K562 (cell line): ENCODE measurements around the gene LAMTOR1. TPM values are rescaled to one million over a fixed set of nuclear protein-coding genes. Genes with fewer than 3 reads are reported as not detected.
A peak's percentile ranks its signal among the peaks of the same experiment; 100 is the strongest.

Experiments used
- ATAC-seq: fragments of 200-7000 bp; cut with Tn5 transposase; 3 replicates; pipeline ENCODE4 v1.9.1; 2020; ENCODE audit warnings: moderate library complexity
- BruUV-seq: library from RNA; stranded (reverse); fragments of 400-500 nt; replicated peaks from 2 replicates; lab custom pipeline; 2021; lab: Mats Ljungman, UMichigan
- CTCF ChIA-PET: fragments of 300-600 bp; formaldehyde crosslinking; extraction: SDS; loops from one replicate; lab custom pipeline; 2021; ENCODE audit warnings: low intra/inter-chr PET ratio; lab: Yijun Ruan, JAX
- POLR2A ChIA-PET: fragments of 300-600, 350-650 bp; sonication (Branson Sonifier 250); formaldehyde crosslinking; extraction: SDS; loops from one replicate; lab custom pipeline; 2021; ENCODE audit warnings: antibody characterized with exemption, inconsistent platforms; lab: Yijun Ruan, JAX
- DNase-seq, 4 experiments: peaks; one replicate each; pipeline versions ENCODE4 v3.0.0 to v3.0.0-alpha.2; 2011 to 2018; ENCODE audit warnings: low spot score in 3 of 4, mixed read lengths in 3 of 4; ENCODE audit errors: extremely low read depth in 1 of 4
- FAIRE-seq: peaks from 2 replicates; lab custom pipeline; 2011; peaks lifted over from hg19 to GRCh38; lab: Jason Lieb, UNC
- H2AFZ ChIP-seq: 2 replicates; pipeline ENCODE4 v1.6.0; 2011; ENCODE audit warnings: low read depth, low read length, control low read depth, inconsistent platforms
- H3K27ac ChIP-seq: fragments of 200-600 bp; 3 replicates; pipeline ENCODE4 v1.8.0; 2011; ENCODE audit warnings: low read depth, mild to moderate bottlenecking, control low read depth, inconsistent platforms, low read length, moderate library complexity, mixed read lengths; ENCODE audit errors: extremely low read depth
- H3K27me3 ChIP-seq, 2 experiments: fragments of 300-600 bp in 1 of 2; 2 replicates in 1 of 2; 3 replicates in 1 of 2; pipeline versions ENCODE4 v1.6.0 to v1.8.0; 2011; ENCODE audit warnings: inconsistent platforms in 2 of 2, low read length in 2 of 2, mild to moderate bottlenecking in 1 of 2, mixed read lengths in 1 of 2, moderate library complexity in 1 of 2; ENCODE audit not compliant: control insufficient read depth in 2 of 2, insufficient read depth in 2 of 2
- H3K36me3 ChIP-seq: fragments of 300-600 bp; 3 replicates; pipeline ENCODE4 v1.8.0; 2011; ENCODE audit warnings: mild to moderate bottlenecking, low read length, inconsistent platforms; ENCODE audit not compliant: control insufficient read depth, insufficient read depth
- H3K4me1 ChIP-seq, 2 experiments: fragments of 200-600 bp in 1 of 2; replicated peaks in 1 of 2; 2 replicates in 1 of 2; 3 replicates in 1 of 2; pipeline versions ENCODE4 v1.5.1 to v1.8.0; 2011; ENCODE audit warnings: inconsistent platforms in 2 of 2, low read length in 2 of 2, mild to moderate bottlenecking in 1 of 2, mixed read lengths in 1 of 2, moderate library complexity in 1 of 2; ENCODE audit not compliant: control insufficient read depth in 2 of 2, insufficient read depth in 2 of 2
- H3K4me2 ChIP-seq: 2 replicates; pipeline ENCODE4 v1.6.1; 2011; ENCODE audit warnings: low read length, control low read depth, inconsistent platforms, mixed read lengths; ENCODE audit not compliant: insufficient read depth
- H3K4me3 ChIP-seq: fragments of 200-600 bp; sonication (generic), shearing (Covaris generic); 2 replicates; pipeline ENCODE4 v1.5.1; 2016; ENCODE audit warnings: control low read depth, inconsistent platforms
- H3K79me2 ChIP-seq: fragments of 200-600 bp; 3 replicates; pipeline ENCODE4 v1.8.0; 2011; ENCODE audit warnings: low read length, inconsistent platforms; ENCODE audit not compliant: control insufficient read depth, insufficient read depth
- H3K9ac ChIP-seq, 2 experiments: 2 replicates each; pipeline versions ENCODE4 v1.6.0 to v1.6.1; 2011; ENCODE audit warnings: low read depth in 2 of 2, low read length in 2 of 2, control low read depth in 1 of 2, inconsistent platforms in 1 of 2, mild to moderate bottlenecking in 1 of 2, mixed read lengths in 1 of 2; ENCODE audit not compliant: insufficient read depth in 1 of 2
- H3K9me1 ChIP-seq: one replicate; pipeline ENCODE4 v1.6.0; 2011; ENCODE audit warnings: inconsistent platforms, mild to moderate bottlenecking, low read length, moderate library complexity; ENCODE audit not compliant: control insufficient read depth, insufficient read depth
- H3K9me3 ChIP-seq: replicated peaks from 2 replicates; pipeline ENCODE4 v1.5.1; 2011; ENCODE audit warnings: low read depth, low read length, inconsistent platforms; ENCODE audit not compliant: control insufficient read depth, insufficient read depth
- H4K20me1 ChIP-seq: replicated peaks from 2 replicates; pipeline ENCODE4 v1.6.1; 2011; ENCODE audit warnings: low read length, inconsistent platforms, mixed read lengths; ENCODE audit not compliant: control insufficient read depth, insufficient read depth
- HDAC3 ChIP-seq: fragments of 450-650 bp; IDR thresholded peaks from 2 replicates; pipeline ENCODE4 v1.6.1; 2018; ENCODE audit warnings: borderline replicate concordance, mild to moderate bottlenecking, moderate library complexity; ENCODE audit not compliant: partially characterized antibody
- SIN3B ChIP-seq: fragments of 450-650 bp; IDR thresholded peaks from 2 replicates; pipeline ENCODE4 v1.6.1; 2017; ENCODE audit warnings: low read depth, mild to moderate bottlenecking, moderate library complexity
- TCF3 ChIP-seq: sonication (generic); formaldehyde crosslinking; IDR thresholded peaks from 2 replicates; pipeline ENCODE4 v1.4.0; 2020; ENCODE audit warnings: mild to moderate bottlenecking, missing genetic modification reagents
- U2AF2 ChIP-seq: fragments of 200-400 bp; formaldehyde crosslinking; optimal IDR thresholded peaks from 2 replicates; pipeline ENCODE3; 2017; ENCODE audit warnings: low read depth, mild to moderate bottlenecking, low read length
- ZKSCAN3 ChIP-seq: fragments of 250-450 bp; sonication (Bioruptor Pico); IDR thresholded peaks from 2 replicates; pipeline ENCODE4 v1.4.0; 2020
- ZNF24 ChIP-seq: fragments of 450-650 bp; IDR thresholded peaks from 2 replicates; pipeline ENCODE4 v1.6.1; 2016
- WGBS: fragments of 100-300 bp; shearing (Covaris generic); methylation state at CpG from one replicate; pipeline ENCODE4 v1.1.6; 2016; ENCODE audit warnings: low coverage, mixed read lengths; ENCODE audit not compliant: insufficient coverage; ENCODE audit errors: missing lambda C conversion rate; 5-methylcytosine and 5-hydroxymethylcytosine counted together
- in situ Hi-C: fragments of 300-500 bp; cut with MboI; formaldehyde crosslinking; loops from 4 replicates; pipeline ENCODE4 v1.15.0; 2018; ENCODE audit warnings: inconsistent platforms, mixed read lengths
- intact Hi-C: fragments of 100-400 bp; cut with micrococcal nuclease; formaldehyde crosslinking; loops from 2 replicates; pipeline ENCODE4 v1.14.2; 2022
- polyA plus RNA-seq, 8 experiments: library from polyadenylated mRNA; depleted of rRNA in 4 of 8; stranded (reverse) in 5 of 8; unstranded in 3 of 8; fragments of >200 nt; fragmentation: Nextera tagmentation in 2 of 8; fragmentation: Illumina TruSeq in 1 of 8; extraction: Ambion mirVana in 2 of 8; extraction: Trizol in 1 of 8; gene quantifications; 2 replicates each; pipeline versions ENCODE4 v1.2.1 to v1.2.3, GENCODE V29; 2011 to 2014; ENCODE audit warnings: inconsistent platforms in 1 of 8, missing spikeins in 1 of 8
- total RNA-seq, 7 experiments: library from RNA; depleted of rRNA in 6 of 7; stranded (reverse); fragments of >200 nt in 6 of 7; fragmentation: Illumina TruSeq in 2 of 7; extraction: Trizol in 2 of 7; gene quantifications; 2 replicates each; pipeline versions ENCODE4 v1.2.1 to v1.2.3, GENCODE V29; 2011 to 2021; ENCODE audit warnings: low replicate concordance in 1 of 7
- TF ChIP-seq, protein P1 (sequence below), 2 experiments: fragments of 200-800 bp in 1 of 2; sonication (Bioruptor generic) in 1 of 2; sonication (generic) in 1 of 2; formaldehyde crosslinking in 1 of 2; IDR thresholded peaks in 1 of 2; conservative IDR thresholded peaks in 1 of 2; 2 replicates each; pipeline versions ENCODE4 v1.5.0 to v1.6.1; 2016 to 2020; ENCODE audit warnings: missing compliant biosample characterization in 1 of 2, missing genetic modification characterization in 1 of 2, missing genetic modification reagents in 1 of 2
- TF ChIP-seq, protein P2 (sequence below): fragments of 250-450 bp; sonication (Bioruptor Pico); IDR thresholded peaks from 2 replicates; pipeline ENCODE4 v1.5.0; 2021
- TF ChIP-seq, protein P3 (sequence below), 2 experiments: fragments of 450-650 bp; conservative IDR thresholded peaks; 2 replicates each; pipeline ENCODE4 v1.6.1; 2017; ENCODE audit warnings: mild to moderate bottlenecking in 2 of 2, moderate library complexity in 2 of 2

The LAMTOR1 gene
- total and polyA plus RNA-seq, 9 of the 15 experiments (the other 6 are each of a cell fraction or from before 2014, with no cell fraction given), result 62.6 to 104 (median 85.3) TPM

DNA sequence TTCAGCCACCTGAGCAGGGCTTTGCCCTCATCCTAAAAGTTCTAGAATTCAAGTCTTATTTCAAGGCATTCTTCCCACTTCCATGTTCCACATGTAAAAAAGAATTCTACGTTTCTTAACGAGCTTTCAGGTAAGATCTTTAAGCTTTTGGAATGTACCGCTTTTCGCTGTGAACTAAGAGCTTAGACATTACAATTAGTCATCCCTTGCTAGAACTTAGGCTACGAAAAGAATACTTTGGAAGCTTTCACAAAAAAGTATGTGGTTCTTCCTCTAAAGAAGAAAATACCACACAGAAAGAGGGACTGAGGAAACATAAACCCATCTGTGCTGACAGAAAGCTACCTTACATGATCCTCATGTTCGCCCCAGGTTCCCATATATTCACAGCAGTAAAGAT is 24.6 kb downstream of the LAMTOR1 start:
- Histone ChIP-seq H3K4me2 (peak overlapping the region; percentile 92), H4K20me1 (0 out of 2 replicates have a peak, but pooled peaks cover 6% of the 10 kb centered on the region), H3K79me2 (peaks cover 61% of the 10 kb centered on the region), H3K9me3 (no peaks in the 10 kb centered on the region), H3K4me3 (peak overlapping the region; percentile 70), H3K9me1 (no peaks in the 10 kb centered on the region), H3K4me1 (peaks cover 6 to 20% of the 10 kb centered on the region in 2 experiments; a peak in 3 of 5 replicates), H2AFZ (peak overlapping the region; percentile 40; the same call in 1 of the 2 replicates), H3K27ac (peak overlapping the region; percentile 86), H3K36me3 (peaks cover 22% of the 10 kb centered on the region; the same call in 2 of the 3 replicates)
- CTCF ChIA-PET, result no interaction called here
- TSS peak; percentile 52 for BruUV-seq
- FAIRE-seq (no peak), ATAC-seq (no peak)
- in situ Hi-C loops, result no loop called here
- WGBS, result 9% methylated on average over 6 of the region's 6 CpGs
- POLR2A ChIA-PET, result interaction anchor here (0.7 to 2.9 kb wide), 14 partner anchors 9 to 356 kb away, joined by 3 to 13 read pairs (median 4); partner anchors contain the start of gene CLPB
- TF ChIP-seq U2AF2 (no peak), TCF3 (CRISPR knock-in tag) (0 out of 2 replicates have a peak, but pooled peaks have one; percentile 24), ZNF24 (no peak), HDAC3 (no peak), SIN3B (no peak), ZKSCAN3 (0 out of 2 replicates have a peak, but pooled peaks have one; percentile 25)
- TF ChIP-seq, protein P1, sequence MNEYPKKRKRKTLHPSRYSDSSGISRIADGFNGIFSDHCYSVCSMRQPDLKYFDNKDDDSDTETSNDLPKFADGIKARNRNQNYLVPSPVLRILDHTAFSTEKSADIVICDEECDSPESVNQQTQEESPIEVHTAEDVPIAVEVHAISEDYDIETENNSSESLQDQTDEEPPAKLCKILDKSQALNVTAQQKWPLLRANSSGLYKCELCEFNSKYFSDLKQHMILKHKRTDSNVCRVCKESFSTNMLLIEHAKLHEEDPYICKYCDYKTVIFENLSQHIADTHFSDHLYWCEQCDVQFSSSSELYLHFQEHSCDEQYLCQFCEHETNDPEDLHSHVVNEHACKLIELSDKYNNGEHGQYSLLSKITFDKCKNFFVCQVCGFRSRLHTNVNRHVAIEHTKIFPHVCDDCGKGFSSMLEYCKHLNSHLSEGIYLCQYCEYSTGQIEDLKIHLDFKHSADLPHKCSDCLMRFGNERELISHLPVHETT (CRISPR knock-in tag; conservative IDR thresholded peaks at IDR 0.05 in 1 of 2, IDR thresholded peaks at IDR 0.05 in 1 of 2), result no peak
- TF ChIP-seq, protein P2, sequence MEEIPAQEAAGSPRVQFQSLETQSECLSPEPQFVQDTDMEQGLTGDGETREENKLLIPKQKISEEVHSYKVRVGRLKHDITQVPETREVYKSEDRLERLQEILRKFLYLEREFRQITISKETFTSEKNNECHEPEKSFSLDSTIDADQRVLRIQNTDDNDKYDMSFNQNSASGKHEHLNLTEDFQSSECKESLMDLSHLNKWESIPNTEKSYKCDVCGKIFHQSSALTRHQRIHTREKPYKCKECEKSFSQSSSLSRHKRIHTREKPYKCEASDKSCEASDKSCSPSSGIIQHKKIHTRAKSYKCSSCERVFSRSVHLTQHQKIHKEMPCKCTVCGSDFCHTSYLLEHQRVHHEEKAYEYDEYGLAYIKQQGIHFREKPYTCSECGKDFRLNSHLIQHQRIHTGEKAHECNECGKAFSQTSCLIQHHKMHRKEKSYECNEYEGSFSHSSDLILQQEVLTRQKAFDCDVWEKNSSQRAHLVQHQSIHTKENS (CRISPR knock-in tag), result no peak
- TF ChIP-seq, protein P3, sequence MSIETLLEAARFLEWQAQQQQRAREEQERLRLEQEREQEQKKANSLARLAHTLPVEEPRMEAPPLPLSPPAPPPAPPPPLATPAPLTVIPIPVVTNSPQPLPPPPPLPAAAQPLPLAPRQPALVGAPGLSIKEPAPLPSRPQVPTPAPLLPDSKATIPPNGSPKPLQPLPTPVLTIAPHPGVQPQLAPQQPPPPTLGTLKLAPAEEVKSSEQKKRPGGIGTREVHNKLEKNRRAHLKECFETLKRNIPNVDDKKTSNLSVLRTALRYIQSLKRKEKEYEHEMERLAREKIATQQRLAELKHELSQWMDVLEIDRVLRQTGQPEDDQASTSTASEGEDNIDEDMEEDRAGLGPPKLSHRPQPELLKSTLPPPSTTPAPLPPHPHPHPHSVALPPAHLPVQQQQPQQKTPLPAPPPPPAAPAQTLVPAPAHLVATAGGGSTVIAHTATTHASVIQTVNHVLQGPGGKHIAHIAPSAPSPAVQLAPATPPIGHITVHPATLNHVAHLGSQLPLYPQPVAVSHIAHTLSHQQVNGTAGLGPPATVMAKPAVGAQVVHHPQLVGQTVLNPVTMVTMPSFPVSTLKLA (conservative IDR thresholded peaks at IDR 0.05), result no peak
- TF ChIP-seq, all 486 proteins: peak for 2
- intact Hi-C loops, result no loop called here
- Histone ChIP-seq H3K27me3 (no peaks in the 10 kb centered on the region), H3K9ac (peak overlapping the region; percentile 82 to 86; a peak in 2 of 4 replicates)
- DNase-seq, result no peak
